NCI-H2081 (cell line): ENCODE data around the gene BRINP3.

Source experiments
- DNase-seq, 2 experiments: peaks; one replicate each; lab custom pipeline; 2025; lab: John Stamatoyannopoulos, UW

The BRINP3 gene

DNA sequence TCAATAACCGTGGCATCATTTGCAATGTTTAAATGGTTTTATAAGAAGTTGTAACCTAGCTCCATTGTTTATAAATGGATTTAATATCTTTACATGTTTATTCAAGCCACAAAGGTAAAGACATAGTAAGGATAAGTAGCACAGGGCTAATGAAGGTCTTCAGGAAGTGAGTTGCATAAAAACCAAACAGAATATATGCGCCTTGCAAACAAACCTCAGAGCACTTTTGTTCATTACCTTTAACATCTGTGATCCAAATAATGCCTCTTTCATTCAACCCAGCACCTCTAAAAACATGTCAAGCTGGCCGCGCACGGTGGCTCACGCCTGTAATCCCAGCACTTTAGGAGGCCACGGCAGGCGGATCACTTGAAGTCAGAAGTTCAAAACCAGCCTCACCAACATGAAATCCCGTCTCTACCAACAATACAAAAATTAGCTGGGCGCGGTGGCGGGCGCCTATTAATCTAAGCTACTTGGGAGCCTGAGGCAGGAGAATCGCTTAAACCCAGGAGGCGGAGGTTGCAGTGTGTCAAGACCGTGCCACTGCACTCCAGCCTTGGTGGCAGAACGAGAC is 25.3 kb downstream of the BRINP3 start:
- peak in 1 of 2 experiments; percentile 33 for DNase-seq

GRCh38 chr1:190444464-190444863 is 33.2 kb downstream of the BRINP3 start:
- DNase-seq, result no peak

DNA sequence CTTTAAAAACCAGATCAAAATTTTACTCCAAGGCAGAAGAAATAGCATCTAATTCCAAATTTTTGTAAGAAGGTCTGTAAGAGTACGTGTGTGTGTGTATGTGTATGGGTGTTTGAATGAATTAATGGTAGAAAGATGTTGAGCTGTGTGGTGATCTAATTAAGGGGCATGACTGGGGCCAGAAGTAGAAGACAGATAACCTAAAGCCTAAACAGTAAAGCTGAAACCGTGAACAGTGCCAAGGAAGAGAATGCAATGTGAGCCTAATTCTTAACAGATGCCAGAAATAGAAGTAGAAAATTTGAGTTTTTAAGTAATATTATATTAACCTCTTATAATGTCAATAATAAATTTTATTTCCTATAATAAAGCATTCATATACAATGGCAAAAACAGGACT is 38.2 kb downstream of the BRINP3 start:
- DNase-seq, result no peak

DNA sequence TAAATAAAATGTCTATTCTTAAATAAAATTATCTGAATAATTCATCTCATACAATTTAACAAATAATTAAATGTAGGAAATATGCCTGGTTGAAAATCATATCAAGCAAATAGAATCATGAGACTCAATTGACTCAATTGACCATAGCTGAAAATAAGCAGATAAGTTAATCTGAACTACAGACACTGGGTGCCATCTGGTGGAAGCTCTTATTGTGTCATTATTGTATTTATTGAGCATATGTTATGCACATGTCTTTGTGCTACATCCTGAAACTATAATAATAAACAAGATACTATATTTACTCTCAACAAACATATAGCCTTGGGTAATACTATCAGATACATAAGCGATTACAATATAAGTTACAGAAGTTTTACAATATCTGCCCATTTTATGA is 41.0 kb downstream of the BRINP3 start:
- peak in 1 of 2 experiments; percentile 20 for DNase-seq

- DNase-seq, result no peak
Measured at GRCh38 chr1:190429932-190430331, 47.7 kb downstream of the BRINP3 start.

- DNase-seq, result no peak
Measured at GRCh38 chr1:190429141-190429540, 48.5 kb downstream of the BRINP3 start.

- DNase-seq, result no peak
Measured at GRCh38 chr1:190416239-190416638, 61.4 kb downstream of the BRINP3 start.

DNA sequence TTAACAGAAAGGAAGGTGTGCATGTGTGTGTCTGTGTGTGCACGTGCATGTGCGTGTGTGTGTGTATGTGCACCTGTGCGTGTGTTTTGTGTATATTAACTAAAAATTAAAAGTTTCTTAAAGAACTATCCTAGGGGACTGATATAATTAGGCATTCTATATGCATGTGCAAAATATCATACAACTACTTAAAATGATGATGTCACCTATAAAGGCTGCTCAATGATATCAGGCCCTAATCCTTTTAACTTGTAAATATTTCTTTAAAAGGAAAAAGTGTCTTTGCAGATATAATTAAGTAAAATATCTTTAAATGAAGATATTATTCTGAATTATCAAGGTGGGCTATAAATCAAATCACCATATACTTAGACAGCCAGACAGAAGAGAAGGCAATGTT is 64.5 kb downstream of the BRINP3 start:
- no peak for DNase-seq

GRCh38 chr1:190403402-190403801 is 74.3 kb downstream of the BRINP3 start:
- DNase-seq, result no peak

DNA sequence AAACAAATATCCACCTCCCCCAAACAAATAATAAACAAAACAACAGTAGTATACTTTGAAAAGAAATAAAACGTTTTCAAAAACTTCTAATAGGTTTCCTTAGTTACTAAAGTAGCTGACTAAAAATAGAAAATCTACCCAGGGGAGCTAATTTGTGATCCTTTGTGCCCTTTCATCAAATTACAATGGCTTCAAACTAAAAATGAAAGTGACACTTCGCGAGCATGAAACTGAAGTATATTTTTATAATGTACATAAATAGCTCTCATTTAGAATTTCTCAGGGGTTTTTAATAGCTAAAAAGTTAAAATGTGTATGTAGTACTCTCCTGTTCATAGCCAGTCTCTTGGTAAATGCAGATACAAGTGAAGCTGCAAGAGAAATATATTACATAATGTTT is 78.4 kb downstream of the BRINP3 start:
- no peak for DNase-seq

DNA sequence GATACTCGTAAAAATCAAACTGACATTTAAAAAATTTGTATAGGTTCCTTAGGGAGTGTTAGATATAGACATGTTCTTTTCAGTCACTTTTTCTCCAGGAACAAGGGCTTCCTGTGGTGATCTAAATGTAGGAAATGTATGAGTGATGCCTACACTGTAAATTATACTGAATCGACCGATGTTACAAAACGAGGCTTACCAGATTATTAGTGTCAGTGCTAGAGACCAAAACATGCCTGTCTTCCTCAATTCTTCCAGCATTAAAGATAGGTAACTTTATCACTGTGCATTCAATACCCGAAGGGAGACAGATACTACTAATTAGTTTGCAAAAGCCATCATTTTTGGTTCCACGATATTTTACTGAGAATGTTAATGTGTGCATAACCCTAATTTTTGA is 86.1 kb downstream of the BRINP3 start:
- no peak for DNase-seq

DNA sequence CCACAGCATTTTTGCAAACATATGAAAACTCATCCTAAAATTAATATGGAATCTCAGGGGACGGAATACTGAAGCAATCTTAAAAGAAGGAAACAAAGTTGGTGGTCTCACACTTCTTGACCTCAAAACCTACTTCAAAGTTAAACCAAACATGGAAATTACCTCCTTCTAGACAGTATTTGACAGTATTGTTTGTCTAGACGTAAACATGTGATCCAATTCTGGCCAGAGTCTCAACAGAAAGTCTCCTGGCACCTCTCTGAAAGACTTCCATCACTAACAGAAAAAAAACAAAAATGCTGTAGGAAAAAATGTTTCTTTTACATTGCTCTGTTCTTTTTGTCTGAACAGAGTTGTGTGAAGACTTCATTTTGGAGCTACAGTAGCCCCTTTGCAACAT is 99.7 kb downstream of the BRINP3 start:
- DNase-seq, result no peak

DNA sequence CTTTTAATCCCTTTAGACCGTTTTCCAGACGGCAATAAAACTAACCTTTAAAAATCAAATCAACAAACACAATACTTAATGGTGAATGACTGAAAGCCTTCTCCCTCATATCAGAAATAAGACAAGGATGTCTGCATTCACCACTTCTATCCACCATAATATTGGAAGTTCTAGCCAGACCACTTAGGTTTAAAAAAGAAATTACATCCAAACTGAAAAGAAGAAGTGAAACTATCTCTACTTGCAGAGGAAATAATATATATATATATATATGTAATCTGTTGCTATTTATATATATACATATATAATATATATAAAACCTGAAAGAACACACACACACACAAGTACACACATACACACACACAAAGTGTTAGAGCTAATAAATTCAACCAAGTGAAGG is 100.4 kb downstream of the BRINP3 start:
- no peak for DNase-seq

- DNase-seq, result no peak
Measured at GRCh38 chr1:190376044-190376443, 101.6 kb downstream of the BRINP3 start.

GRCh38 chr1:190373705-190374336 is 103.8 kb downstream of the BRINP3 start:
- peak in 1 of 2 experiments; percentile 34 for DNase-seq

DNA sequence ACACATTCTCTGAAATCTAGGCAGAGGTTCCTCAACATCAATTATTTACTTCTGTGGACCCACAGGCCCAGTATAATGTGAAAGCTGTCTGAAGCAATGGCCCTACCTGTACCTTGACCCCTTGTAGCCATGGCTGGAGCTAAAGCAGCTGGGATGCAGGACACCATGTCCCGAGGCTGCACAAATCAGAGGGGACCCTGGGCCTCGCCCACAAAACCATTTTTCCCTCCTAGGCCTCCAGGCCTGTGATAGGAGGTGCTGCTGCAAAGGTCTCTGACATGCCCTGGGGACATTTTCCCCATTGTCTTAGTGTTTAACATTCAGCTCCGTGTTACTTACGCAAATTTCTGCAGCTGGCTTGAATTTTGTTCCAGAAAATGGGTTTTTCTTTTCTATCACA is 110.5 kb downstream of the BRINP3 start:
- no peak for DNase-seq

DNA sequence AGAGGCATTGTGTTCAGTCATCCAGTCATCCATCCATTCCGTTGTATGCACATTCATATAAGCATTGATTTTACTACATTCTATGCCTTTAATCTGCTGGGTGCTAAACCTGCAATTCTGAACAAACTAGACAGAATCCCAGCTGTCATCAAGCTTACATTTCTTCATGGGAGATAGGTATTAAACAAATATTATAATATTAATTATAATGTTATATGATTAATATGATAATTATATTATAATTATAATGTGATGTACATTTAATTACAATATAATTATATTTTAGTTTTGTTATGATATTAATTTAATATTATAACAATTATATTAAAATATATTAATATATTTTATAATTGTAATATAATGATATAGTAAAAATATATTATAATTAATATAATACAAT is 112.4 kb downstream of the BRINP3 start:
- DNase-seq, result no peak

DNA sequence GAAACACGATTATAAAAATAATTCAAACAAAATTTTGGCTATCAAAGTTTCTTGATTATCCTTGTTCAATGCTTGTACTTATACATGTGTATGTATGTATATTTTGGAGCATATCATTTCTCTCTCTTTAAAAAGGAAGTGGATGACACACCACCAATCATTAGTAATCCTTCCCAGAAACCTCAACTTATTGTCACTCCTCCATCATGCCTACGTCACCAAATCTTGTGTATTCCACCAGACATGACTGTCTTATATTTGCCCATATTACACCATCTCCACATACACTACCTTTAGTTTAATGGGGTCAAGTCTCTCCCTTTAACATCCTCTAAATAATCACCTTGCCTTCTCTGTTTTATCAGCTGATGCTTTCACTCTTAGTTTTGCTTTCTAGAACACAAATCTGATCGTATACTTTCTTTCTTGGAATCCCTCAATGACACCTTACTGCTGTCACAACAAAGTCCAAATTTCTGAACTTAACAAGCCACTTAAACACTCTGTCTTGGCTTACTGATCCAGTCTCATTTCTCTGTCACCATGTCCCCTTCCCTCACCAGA is 124.0 kb downstream of the BRINP3 start:
- no peak for DNase-seq

DNA sequence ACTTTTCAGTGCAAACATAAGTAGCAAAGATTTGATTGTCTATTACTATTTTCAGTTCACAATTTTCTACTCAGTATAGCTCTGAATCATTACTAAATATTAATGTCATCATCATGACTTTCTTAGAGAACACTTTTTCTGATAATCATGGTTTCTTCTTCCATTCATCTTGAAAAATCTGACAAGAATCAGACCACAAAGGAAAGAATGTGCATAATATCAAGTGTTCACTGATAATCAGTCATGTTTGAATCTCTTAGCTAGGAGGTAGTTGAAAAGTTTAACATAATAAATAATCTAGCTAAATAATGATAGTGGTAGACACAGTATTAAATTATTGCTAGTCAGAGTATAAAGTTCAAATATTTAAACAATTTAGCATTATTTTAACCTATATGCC is 133.2 kb downstream of the BRINP3 start:
- DNase-seq, result no peak

DNA sequence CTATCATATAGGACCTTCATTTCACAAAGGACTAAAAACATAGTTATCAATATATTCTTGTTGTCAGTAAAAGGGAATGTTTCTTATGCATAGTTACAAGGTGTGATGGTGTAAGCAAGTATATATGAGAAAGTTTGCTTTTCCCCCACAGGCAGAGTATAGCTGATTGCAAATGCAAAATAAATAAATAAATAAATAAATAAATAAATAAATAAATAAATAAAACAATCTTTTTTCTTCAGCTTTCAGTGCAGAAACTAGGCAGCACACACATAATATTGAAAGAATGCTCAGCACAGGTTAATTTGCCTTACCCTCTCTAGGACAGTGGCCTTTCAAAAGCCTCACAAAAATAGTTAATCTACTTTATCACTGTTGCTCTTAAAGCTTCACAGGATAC is 138.8 kb downstream of the BRINP3 start:
- no peak for DNase-seq

DNA sequence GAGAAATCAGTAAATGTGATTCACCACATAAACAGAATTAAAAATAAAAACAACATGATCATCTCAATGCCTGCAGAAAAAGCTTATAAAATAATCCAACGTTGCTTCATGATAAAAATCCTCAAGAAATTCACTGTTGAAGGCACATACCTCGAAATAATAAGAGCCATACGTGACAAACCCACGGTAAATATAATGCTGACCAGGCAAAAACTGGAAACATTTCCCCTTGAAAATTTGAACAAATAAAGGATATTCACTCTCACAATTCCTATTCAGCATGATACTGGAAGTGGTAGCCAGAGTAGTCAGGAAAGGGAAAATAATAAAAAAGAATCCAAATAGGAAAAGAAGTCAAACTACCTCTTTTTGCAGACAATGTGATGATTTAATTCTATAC is 148.8 kb downstream of the BRINP3 start:
- DNase-seq, result no peak

DNA sequence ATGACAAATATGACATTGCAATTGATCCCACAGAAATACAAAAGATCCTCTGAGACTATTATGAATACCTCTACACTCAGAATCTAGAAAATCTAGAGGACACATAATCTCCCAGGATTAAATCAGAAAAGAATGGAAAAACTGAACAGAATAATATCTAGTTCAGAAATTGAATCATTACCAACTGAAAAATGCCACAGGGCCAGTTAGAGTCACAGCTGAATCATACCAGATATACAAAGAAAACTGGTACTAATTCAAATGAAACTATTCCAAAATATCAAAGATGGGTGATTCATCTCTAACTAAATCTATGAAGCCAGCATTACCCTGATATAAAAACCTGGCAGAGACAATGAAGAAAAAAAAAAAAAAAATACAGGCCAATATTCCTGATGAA is 149.3 kb downstream of the BRINP3 start:
- DNase-seq, result no peak

- DNase-seq, result no peak
Measured at GRCh38 chr1:190327271-190327670, 150.4 kb downstream of the BRINP3 start.

GRCh38 chr1:190323530-190323929 is 154.1 kb downstream of the BRINP3 start:
- DNase-seq, result no peak
